HG02610 (cell line): Measurements from ENCODE around the gene MVD.
"Not testable (repeated sequence)": the region's sequence is repeated elsewhere in the genome, so short reads cannot be mapped to it uniquely, and the experiment has no call there.

ENCODE experiments used
- ATAC-seq: cut with Tn5 transposase; IDR thresholded peaks from one replicate; pipeline ENCODE4 v1.9.1; 2021; ENCODE audit warnings: mild to moderate bottlenecking, moderate library complexity; ENCODE audit not compliant: unreplicated experiment

Gene MVD

GRCh38 chr16:88610080-88610479 lies 52.8 kb downstream of the MVD start:
- no peak for ATAC-seq

- ATAC-seq: not testable (repeated sequence)
These were observed 53.5 kb downstream of the MVD start for GRCh38 chr16:88609426-88609825.

- no peak for ATAC-seq
These were observed 54.8 kb downstream of the MVD start for GRCh38 chr16:88608076-88608475.

GRCh38 chr16:88606148-88606757 lies 56.6 kb downstream of the MVD start:
- ATAC-seq: no peak

- no peak for ATAC-seq
These were observed 57.4 kb downstream of the MVD start for GRCh38 chr16:88605186-88606147.

- no peak for ATAC-seq
These were observed 60.8 kb downstream of the MVD start for GRCh38 chr16:88602091-88602490.
